ENCODE results near the gene NUP210L.

DNA sequence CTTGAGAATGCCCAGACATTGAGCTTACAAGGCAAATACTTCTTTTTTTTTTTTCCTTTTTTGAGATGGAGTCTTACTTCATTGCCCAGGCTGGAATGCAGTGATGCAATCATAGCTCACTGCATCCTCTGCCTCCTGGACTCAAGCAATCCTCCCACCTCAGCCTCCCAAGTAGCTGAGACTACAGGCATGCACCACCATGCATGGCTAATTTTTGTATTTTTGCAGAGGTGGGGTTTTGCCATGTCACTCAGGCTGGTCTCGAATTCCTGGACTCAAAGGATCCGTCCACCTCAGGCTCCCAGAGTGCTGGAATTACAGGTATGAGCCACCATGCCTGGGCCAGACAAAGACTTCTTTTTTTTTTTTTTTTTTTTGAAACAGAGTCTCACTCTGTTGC lies 79.1 kb downstream of the NUP210L start:
- TF ChIP-seq ZNF274 (IDR thresholded peaks at IDR 0.05; ENCODE audit: low read depth, low read length) (no peak), YY1 (IDR thresholded peaks at IDR 0.05; ENCODE audit: insufficient read depth, insufficient read length) (no peak)

Data from NT2/D1 (cell line).